Thyroid gland (tissue), 4 donors: ENCODE data around the gene RIMS3. TPM values are rescaled to one million over a fixed set of nuclear protein-coding genes. Genes with fewer than 3 reads are reported as not detected.

Experiments used
- DNase-seq, 2 donors: peaks; one replicate each; pipeline ENCODE4 v3.0.0-alpha.2; 2019
- H3K27ac ChIP-seq, 3 donors: fragments of 200-600 bp; sonication (generic); 1 replicate in 2 of 3; 2 replicates in 1 of 3; pipeline ENCODE4 v1.5.1; 2016 to 2019; ENCODE audit warnings: mild to moderate bottlenecking in 1 of 3, moderate library complexity in 1 of 3
- H3K27me3 ChIP-seq: fragments of 200-600 bp; sonication (generic); one replicate; pipeline ENCODE4 v1.5.1; 2019
- H3K36me3 ChIP-seq, 2 donors: fragments of 200-600 bp; sonication (generic); one replicate each; pipeline ENCODE4 v1.5.1; 2016 to 2019
- H3K4me1 ChIP-seq, 2 donors: fragments of 200-600 bp; sonication (generic); one replicate each; pipeline ENCODE4 v1.5.1; 2017 to 2019
- H3K4me3 ChIP-seq, 3 donors: fragments of 200-600 bp; sonication (generic); replicated peaks in 1 of 3; 1 replicate in 2 of 3; 2 replicates in 1 of 3; pipeline ENCODE4 v1.5.1; 2016; ENCODE audit warnings: mild to moderate bottlenecking in 1 of 3
- H3K9me3 ChIP-seq: fragments of 200-600 bp; sonication (generic); one replicate; pipeline ENCODE4 v1.5.1; 2017
- CTCF ChIP-seq, 6 experiments: fragments of 200-600 bp in 3 of 6; fragments of 450-650 bp in 3 of 6; sonication (generic) in 3 of 6; IDR thresholded peaks; one replicate each; pipeline ENCODE4 v1.5.1; 2016 to 2019; ENCODE audit warnings: antibody characterized with exemption in 6 of 6, mild to moderate bottlenecking in 2 of 6, inconsistent platforms in 1 of 6, moderate library complexity in 1 of 6
- POLR2A ChIP-seq, 2 donors: fragments of 450-650 bp; IDR thresholded peaks; one replicate each; pipeline ENCODE4 v1.6.1; 2017; ENCODE audit warnings: antibody characterized with exemption in 2 of 2, mild to moderate bottlenecking in 2 of 2, moderate library complexity in 1 of 2
- WGBS, 2 donors: methylation state at CpG; one replicate each; pipeline ENCODE4 v1.1.5; 2017; 5-methylcytosine and 5-hydroxymethylcytosine counted together
- intact Hi-C: fragments of 100-400 bp; cut with DNase I; formaldehyde crosslinking; loops from one replicate; pipeline ENCODE4 v1.15.1; 2023
- total RNA-seq, 4 donors: library from RNA; depleted of rRNA; stranded (reverse); fragments of >200 nt; gene quantifications; one replicate each; pipeline ENCODE4 v1.2.3, GENCODE V29; 2016

The RIMS3 gene
- total RNA-seq, 4 donors from 2014 or later: 2.1 to 4.4 (median 3.5) TPM

- intact Hi-C loops: no loop called here
- H3K4me3 ChIP-seq: peak overlapping the region in 2 of 3 donors; percentile 33 to 37
Observed at GRCh38 chr1:40710581-40711315, 45.3 kb upstream of the RIMS3 start.

GRCh38 chr1:40709802-40710278, 44.4 kb upstream of the RIMS3 start:
- intact Hi-C loops: no loop called here
- H3K4me1 ChIP-seq: peaks cover 49% of the 10 kb centered on the region in 2 donors
- 2 to 4% methylated on average over 3 of the region's 3 CpGs for WGBS, 2 donors

More at GRCh38 chr1:40710581-40711315, 45.3 kb upstream of the RIMS3 start:
- no peaks in the 10 kb centered on the region for H3K36me3 ChIP-seq
- no peaks in the 10 kb centered on the region for H3K9me3 ChIP-seq
- TF ChIP-seq POLR2A (IDR thresholded peaks at IDR 0.05) (no peak), CTCF (IDR thresholded peaks at IDR 0.05) (no peak)
- 7 to 14% methylated on average over 7 of the region's 7 CpGs for WGBS, 2 donors
- H3K27ac ChIP-seq: peak overlapping the region; percentile 86 to 95 (median 87)
- peak in 1 of 2 donors; percentile 25 for DNase-seq
- H3K4me1 ChIP-seq: peaks cover 47 to 52% of the 10 kb centered on the region in 2 donors
- no peaks in the 10 kb centered on the region for H3K27me3 ChIP-seq

GRCh38 chr1:40709100-40709801, 43.8 kb upstream of the RIMS3 start:
- WGBS, 2 donors: 1 to 2% methylated on average over 10 of the region's 10 CpGs
- DNase-seq: peak; percentile 89 to 90
- Histone ChIP-seq H3K4me1 (peaks cover 47 to 51% of the 10 kb centered on the region in 2 donors), H3K27ac (peak overlapping the region; percentile 86 to 95 (median 87)), H3K27me3 (no peaks in the 10 kb centered on the region), H3K4me3 (peak overlapping the region; percentile 9 to 37 (median 33)), H3K9me3 (no peaks in the 10 kb centered on the region), H3K36me3 (no peaks in the 10 kb centered on the region)
- intact Hi-C loops: no loop called here
- peak; percentile 78 to 97 for TF ChIP-seq POLR2A (IDR thresholded peaks at IDR 0.05)
- peak in 1 of 6 experiments; percentile 13 for TF ChIP-seq CTCF (IDR thresholded peaks at IDR 0.05)

More at GRCh38 chr1:40709802-40710278, 44.4 kb upstream of the RIMS3 start:
- H3K27ac ChIP-seq: peak overlapping the region; percentile 86 to 95 (median 87)
- no peak for DNase-seq
- H3K27me3 ChIP-seq: no peaks in the 10 kb centered on the region
- H3K9me3 ChIP-seq: no peaks in the 10 kb centered on the region
- TF ChIP-seq POLR2A (IDR thresholded peaks at IDR 0.05) (no peak), CTCF (IDR thresholded peaks at IDR 0.05) (no peak)
- no peaks in the 10 kb centered on the region for H3K36me3 ChIP-seq
- H3K4me3 ChIP-seq: peak overlapping the region; percentile 9 to 37 (median 33)

- H3K4me3 ChIP-seq: peak overlapping the region in 1 of 3 donors; percentile 33
- TF ChIP-seq CTCF (IDR thresholded peaks at IDR 0.05) (no peak), POLR2A (IDR thresholded peaks at IDR 0.05) (no peak)
- intact Hi-C loops: no loop called here
- H3K4me1 ChIP-seq: peaks cover 46 to 56% of the 10 kb centered on the region in 2 donors
- H3K9me3 ChIP-seq: no peaks in the 10 kb centered on the region
- DNase-seq: no peak
- 3 to 8% methylated on average over 3 of the region's 3 CpGs for WGBS, 2 donors
- no peaks in the 10 kb centered on the region for H3K27me3 ChIP-seq
- H3K27ac ChIP-seq: peak overlapping the region; percentile 86 to 95 (median 87)
- no peaks in the 10 kb centered on the region for H3K36me3 ChIP-seq
Observed at GRCh38 chr1:40708750-40709099, 43.2 kb upstream of the RIMS3 start.
